GM18502 (cell line): Measurements from ENCODE around the gene TCEANC2.
"Not testable (repeated sequence)": the region's sequence is repeated elsewhere in the genome, so short reads cannot be mapped to it uniquely, and the experiment has no call there.

ENCODE experiments used
- ATAC-seq: cut with Tn5 transposase; IDR thresholded peaks from one replicate; pipeline ENCODE4 v1.9.1; 2021; ENCODE audit warnings: mild to moderate bottlenecking; ENCODE audit not compliant: unreplicated experiment, poor library complexity

TCEANC2 gene

DNA sequence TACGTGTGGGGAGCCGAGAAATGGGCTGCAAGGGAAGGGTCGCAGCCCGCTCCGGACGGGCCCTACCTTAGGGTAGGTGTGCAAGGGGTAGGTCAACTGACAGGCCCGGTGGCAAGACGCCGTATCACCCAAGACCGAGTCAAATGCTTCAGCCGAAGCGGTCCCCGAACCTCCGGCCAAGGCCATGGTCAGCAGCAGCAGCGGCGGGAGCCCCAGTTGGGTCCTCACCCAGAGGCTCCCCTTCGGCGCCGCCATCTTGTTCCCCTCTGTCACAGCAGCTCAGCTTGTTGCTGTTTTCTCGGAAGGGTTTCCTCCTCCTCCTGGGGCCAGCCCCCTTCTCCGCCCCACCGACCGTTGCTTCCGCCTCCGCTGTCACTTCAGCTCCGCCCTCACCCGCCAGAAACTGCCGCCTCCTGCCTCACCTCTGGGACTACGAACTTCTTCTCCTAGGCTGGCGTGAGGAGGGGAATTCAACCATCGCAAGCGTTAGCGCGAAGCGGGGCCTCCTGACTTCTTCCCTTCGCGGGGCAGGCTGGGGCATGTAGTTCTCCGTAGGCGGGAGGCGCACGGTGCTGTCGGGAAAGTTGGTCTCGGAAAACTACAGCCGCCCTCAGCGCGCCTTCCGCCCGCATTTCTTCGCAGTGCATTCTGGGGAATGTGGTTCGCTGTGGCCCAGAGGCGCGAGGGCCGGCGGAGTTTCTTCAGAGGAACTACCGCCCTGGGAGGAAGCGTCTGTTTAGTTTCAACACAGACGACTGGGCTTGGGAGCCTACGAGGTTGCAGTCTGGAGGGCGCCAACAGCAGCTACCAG lies at the start of gene TCEANC2, which contains the start of gene TMEM59:
Gene TCEANC2 (plus strand): TSS at position 675 of the 811 bp plus-strand sequence. CDS start 815 bp downstream, outside the sequence.
Gene TMEM59 (minus strand): TSS at position 271 of the 811 bp plus-strand sequence. CDS start 16 bp downstream, at position 255.
- peak; percentile 93 for ATAC-seq

DNA sequence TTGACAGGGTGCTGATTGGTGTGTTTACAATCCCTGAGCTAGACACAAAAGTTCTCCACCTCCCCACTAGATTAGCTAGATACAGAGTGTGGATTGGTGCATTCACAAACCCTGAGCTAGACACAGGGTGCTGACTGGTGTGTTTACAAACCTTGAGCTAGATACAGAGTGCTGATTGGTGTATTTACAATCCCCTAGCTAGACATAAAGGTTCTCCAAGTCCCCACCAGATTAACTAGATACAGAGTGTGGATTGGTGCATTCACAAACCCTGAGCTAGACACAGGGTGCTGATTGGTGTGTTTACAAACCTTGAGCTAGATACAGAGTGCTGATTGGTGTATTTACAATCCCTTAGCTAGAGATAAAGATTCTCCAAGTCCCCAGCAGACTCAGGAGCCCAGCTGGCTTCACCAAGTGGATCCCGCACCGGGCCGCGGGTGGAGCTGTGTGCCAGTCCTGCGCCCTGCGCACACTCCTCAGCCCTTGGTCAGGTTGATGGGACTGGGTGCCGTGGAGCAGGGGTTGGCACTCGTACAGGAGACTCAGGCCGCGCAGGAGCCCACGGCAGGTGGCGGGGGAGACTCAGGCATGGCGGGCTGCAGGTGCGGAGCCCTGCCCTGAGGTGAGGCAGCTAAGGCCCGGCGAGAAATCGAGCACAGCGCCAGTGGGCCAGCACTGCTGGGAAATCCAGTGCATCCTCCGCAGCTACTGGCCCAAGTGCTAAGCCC lies 49.5 kb upstream of the TCEANC2 start:
- not testable (repeated sequence) for ATAC-seq

DNA sequence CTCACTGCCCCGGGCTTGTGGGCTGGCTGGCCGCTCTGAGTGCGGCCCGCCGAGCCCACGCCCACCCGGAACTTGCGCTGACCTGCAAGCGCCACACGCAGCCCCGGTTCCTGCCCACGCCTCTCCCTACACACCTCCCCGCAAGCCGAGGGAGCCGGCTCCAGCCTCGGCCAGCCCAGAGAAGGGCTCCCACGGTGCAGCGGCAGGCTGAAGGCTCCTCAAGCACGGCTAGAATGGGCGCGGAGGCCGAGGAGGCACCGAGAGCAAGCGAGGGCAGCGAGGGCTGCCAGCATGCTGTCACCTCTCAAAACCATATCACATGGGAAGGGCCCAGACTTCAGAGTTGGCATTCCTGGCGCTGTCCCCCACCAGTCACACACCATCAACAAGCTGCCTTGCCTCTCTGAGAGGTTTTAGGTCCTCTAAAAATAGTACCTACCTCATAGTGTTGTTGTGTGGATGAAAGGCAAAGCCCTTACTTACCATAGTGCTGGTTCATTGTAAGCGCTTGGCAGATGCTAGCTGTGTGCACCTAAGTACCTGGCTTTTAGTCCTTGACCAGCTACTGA lies 48.8 kb upstream of the TCEANC2 start:
- no peak for ATAC-seq

- no peak for ATAC-seq
Observed at GRCh38 chr1:54006508-54006907, 46.9 kb upstream of the TCEANC2 start.

DNA sequence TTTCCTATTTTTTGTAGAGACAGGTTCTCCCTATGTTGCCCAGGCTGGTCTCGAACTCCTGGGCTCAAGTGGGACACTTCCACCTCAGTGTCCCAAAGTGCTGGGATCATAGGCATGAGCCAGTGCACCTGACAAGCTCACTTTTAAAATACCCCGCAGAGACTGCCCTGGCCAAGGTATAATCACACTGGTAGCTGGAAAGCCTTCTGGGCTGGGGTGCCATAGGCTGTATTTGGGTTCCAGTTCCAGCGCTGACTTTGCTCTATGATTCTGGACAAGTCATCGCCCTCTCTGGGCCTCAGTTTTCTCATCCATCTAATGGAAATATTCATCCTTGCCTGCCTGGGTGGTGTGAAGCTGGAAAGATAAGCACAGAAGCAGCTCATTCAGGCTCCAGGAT lies 45.8 kb upstream of the TCEANC2 start:
- no peak for ATAC-seq

DNA sequence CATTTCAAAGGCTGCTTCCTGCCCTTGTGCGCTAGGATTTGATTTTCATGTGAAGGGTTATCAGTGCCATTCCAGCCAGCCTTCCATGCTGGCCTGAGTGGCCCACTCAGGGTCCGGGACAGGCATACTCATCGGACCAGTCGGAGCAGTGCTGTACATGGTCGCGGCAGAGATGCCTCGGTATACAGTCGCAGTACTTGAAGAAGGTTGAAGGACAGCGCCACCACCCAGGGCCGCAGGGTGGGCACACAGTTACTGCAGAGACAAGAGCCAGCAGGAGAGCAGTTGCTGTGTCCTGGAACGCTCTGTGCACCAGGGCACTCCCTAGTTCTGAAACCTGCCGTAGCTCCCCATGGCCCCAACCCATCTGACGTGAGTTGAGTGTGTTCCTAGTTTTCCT lies 44.5 kb upstream of the TCEANC2 start:
- no peak for ATAC-seq

GRCh38 chr1:54009406-54009805 lies 44.0 kb upstream of the TCEANC2 start:
- no peak for ATAC-seq

DNA sequence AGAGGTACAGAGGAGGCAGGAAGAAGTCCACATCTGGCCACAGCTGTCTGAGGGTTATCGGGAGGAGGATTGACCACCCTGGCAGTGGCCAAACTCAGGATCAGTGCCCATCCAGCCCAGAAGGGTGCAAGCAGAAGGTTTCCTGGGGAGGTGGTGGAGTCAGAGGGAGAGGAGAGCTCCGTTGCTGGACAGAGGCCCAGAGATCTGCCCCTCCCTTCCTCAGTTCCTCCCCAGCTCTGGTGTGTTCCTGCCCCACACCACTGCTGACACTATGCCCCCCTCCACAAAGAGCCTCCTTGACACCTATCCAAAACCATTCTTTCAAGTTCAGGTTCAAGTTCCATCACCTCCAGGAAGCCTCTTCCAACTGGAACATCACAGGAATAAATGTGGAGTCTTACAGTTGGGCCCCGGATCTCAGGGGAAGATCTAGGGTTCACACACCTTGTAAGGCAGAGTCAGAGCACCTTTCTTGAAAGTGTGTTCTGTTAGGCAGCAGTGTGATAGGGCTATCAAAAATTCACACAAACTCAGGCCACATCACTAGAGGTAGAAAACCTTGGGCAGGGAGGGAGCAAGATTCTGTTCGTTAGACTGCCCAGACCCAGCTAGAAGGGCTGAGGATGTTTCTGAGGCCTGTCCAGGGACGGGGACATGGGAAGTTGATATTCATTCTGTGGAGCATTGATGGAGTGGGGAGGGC lies 42.8 kb upstream of the TCEANC2 start:
- ATAC-seq: no peak

GRCh38 chr1:54011316-54012007 lies 41.9 kb upstream of the TCEANC2 start:
- ATAC-seq: no peak

DNA sequence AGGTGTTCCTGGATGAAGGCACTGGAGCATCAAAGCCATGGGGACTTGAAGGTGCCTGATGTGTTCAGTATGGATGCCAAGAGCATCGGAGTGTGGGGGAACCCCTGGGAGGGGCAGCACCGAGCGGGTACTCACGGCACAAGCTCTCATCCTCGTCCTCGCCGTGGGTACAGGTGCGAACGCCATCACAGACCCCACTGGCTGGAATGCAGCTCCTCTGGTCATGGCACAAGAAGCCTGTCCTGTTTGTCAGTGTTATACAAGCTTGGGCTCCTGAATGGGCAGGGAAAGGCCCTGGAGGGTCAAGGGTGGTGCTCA lies 41.4 kb upstream of the TCEANC2 start:
- ATAC-seq: no peak

DNA sequence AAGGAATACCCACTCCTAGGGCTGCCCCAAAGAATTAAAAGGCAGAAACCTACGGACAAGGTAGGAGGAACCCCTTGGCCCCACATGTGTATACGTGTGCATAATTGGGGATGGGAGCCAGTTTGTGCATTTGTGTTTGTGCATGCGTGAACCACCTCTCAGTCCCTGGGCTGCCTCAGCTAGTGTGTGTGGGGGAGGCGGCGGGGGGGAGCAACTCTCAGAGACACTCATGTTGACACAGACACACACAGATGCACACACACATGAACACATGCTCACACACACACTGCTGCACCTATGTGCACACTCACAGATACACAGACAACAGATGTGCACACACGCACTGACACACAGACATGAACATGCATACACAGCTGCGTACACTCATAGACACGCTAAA lies 40.5 kb upstream of the TCEANC2 start:
- no peak for ATAC-seq

- ATAC-seq: no peak
Observed at GRCh38 chr1:54013393-54014008, 39.9 kb upstream of the TCEANC2 start.

GRCh38 chr1:54014009-54014629 lies 39.3 kb upstream of the TCEANC2 start:
- no peak for ATAC-seq

DNA sequence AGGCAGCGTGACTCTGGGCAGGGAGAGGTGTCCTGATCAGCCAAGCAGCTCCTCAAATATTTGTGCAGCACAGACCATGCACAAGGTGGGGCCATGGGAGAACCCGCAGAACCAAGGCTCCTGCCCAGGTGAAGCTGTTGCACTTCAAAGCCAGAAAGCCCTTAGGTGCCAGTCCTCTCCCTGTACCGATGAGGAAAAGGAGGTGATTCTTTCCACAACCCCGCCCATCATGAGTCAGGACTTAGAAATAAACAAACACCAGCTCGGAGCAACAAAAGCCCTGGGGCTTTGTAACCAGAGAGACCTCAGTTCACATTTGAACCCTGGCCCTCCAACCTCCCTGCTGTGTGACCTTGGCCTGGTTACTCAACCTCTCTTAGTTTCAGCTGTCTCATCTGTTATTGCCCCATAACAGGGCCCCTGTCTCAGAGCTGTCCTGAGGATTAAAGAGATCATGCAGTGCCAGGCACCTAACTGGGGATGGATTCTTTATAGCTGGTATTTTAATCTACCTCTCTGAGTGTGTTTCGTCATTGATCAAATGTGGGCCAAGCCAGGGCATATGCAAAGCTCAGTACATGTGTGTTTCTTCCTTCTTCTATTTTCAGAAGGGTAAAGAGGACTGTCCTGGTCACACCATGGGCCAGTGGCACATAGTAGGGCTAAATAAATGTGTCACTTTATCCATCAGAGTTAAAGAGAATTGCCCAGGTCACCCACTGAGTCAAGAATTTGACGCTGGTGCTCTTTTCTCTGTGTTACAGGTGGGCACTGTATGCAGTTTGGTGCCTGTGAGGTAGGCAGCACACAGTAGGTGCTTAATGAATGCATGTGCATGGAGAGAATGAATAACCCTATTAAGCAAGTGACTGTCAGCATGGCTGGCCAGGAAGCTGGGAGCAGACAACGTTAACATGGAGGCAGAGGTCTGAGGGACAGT lies 36.8 kb upstream of the TCEANC2 start:
- no peak for ATAC-seq

DNA sequence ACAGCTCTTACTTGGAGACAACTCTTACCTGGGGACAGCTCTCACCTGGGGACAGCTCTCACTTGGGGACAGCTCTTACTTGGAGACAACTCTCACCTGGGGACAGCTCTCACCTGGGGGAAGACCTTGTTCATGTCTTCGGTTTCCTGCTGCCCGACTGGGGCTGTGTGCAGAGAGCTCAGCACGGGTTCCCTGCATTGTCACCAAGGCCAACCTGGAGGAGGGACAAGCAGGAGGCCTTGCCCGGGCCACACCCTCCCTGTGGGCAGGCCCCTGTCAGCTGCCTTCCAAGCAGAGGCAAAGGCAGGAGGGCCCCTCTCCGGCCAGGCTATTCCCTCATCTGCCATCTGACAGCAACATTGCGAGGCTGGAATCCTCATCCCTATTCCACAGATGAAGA lies 35.4 kb upstream of the TCEANC2 start, which contains the start of gene LDLRAD1:
Gene LDLRAD1 (minus strand): TSS at position 208 of the 400 bp plus-strand sequence. CDS start 74 bp downstream, at position 134.
- ATAC-seq: no peak

- no peak for ATAC-seq
Observed at GRCh38 chr1:54018635-54019034, 34.8 kb upstream of the TCEANC2 start.

DNA sequence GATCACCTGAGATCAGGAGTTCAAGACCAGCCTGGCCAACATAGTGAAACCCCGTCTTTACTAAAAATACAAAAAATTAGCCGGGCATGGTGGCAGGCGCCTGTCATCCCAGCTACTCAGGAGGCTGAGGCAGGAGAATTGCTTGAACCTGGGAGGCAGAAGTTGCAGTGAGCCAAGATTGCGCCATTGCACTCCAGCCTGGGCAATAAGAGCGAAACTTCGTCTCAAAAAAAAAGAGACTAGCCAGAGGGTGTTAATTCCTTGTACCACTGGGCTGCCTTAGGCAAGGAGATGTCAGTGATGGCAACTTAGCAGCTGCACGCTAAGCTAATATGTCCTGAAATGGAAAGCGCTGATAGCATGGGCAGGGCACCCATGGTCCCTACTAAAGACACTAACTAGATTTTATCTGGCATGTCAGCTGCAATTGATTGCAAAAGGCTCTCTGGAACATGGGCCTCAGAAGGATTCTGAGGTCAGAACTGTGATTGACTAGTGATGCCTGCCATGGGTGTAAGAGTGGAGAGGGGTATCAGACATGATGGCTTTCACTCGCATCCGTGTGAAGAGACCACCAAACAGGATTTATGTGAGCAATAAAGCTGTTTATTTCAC lies 33.7 kb upstream of the TCEANC2 start:
- not testable (repeated sequence) for ATAC-seq

GRCh38 chr1:54024358-54024757 lies 29.1 kb upstream of the TCEANC2 start:
- ATAC-seq: no peak
